H1 (cell line): ENCODE measurements around the gene HBA2.

Experiments used
- CHD2 ChIP-seq: IDR thresholded peaks from 2 replicates; pipeline ENCODE4 v1.6.1; 2012; ENCODE audit warnings: low read length, improper control_type of control experiment
- EP300 ChIP-seq, 2 experiments: IDR thresholded peaks; 1 replicate in 1 of 2; 2 replicates in 1 of 2; pipeline ENCODE4 v1.6.1; 2011 to 2012; ENCODE audit warnings: low read depth in 2 of 2, low read length in 2 of 2, mild to moderate bottlenecking in 2 of 2, borderline replicate concordance in 1 of 2, inconsistent platforms in 1 of 2, moderate library complexity in 1 of 2
- EZH2 ChIP-seq: fragments of 200-600 bp; sonication (generic); IDR thresholded peaks from 2 replicates; pipeline ENCODE4 v1.7.1; 2012; ENCODE audit warnings: low read depth, mild to moderate bottlenecking, moderate library complexity, low read length, inconsistent platforms; ENCODE audit not compliant: severe bottlenecking
- GABPA ChIP-seq: IDR thresholded peaks from 2 replicates; pipeline ENCODE4 v1.6.1; 2011; ENCODE audit warnings: mild to moderate bottlenecking, low read length, moderate library complexity, borderline replicate concordance; ENCODE audit not compliant: insufficient read depth
- KDM1A ChIP-seq: fragments of 200-600, 300-600 bp; sonication (generic); IDR thresholded peaks from 2 replicates; pipeline ENCODE4 v1.7.1; 2016; ENCODE audit warnings: mild to moderate bottlenecking, low read length, borderline replicate concordance
- POLR2A ChIP-seq, 2 experiments: IDR thresholded peaks; 1 replicate in 1 of 2; 2 replicates in 1 of 2; pipeline ENCODE4 v1.6.1; 2011; ENCODE audit warnings: low read depth in 2 of 2, low read length in 2 of 2, mild to moderate bottlenecking in 2 of 2; ENCODE audit errors: control extremely low read depth in 1 of 2
- POLR2AphosphoS5 ChIP-seq: IDR thresholded peaks from 2 replicates; pipeline ENCODE4 v1.6.1; 2011; ENCODE audit warnings: low read depth, low read length
- RAD21 ChIP-seq, 2 experiments: IDR thresholded peaks in 1 of 2; conservative IDR thresholded peaks in 1 of 2; 2 replicates each; pipeline ENCODE4 v1.6.1; 2011; ENCODE audit warnings: low read depth in 2 of 2, low read length in 2 of 2, improper control_type of control experiment in 1 of 2, inconsistent platforms in 1 of 2, mild to moderate bottlenecking in 1 of 2, moderate library complexity in 1 of 2
- SP2 ChIP-seq: IDR thresholded peaks from 2 replicates; pipeline ENCODE4 v1.6.1; 2012; ENCODE audit warnings: mild to moderate bottlenecking, low read length, inconsistent platforms
- TAF1 ChIP-seq: IDR thresholded peaks from 2 replicates; pipeline ENCODE4 v1.6.1; 2011; ENCODE audit warnings: mild to moderate bottlenecking, low read depth, low read length
- TBP ChIP-seq: IDR thresholded peaks from 2 replicates; pipeline ENCODE4 v1.6.1; 2011; ENCODE audit warnings: low read depth, low read length, improper control_type of control experiment
- TF ChIP-seq, protein P1 (sequence below), 3 experiments: IDR thresholded peaks; 1 replicate in 2 of 3; 2 replicates in 1 of 3; pipeline versions ENCODE4 v1.5.1 to v1.6.1; 2011; ENCODE audit warnings: low read length in 3 of 3, mild to moderate bottlenecking in 3 of 3, inconsistent platforms in 2 of 3, low read depth in 1 of 3, moderate library complexity in 1 of 3; ENCODE audit not compliant: insufficient read depth in 1 of 3; ENCODE audit errors: control extremely low read depth in 1 of 3

DNA sequence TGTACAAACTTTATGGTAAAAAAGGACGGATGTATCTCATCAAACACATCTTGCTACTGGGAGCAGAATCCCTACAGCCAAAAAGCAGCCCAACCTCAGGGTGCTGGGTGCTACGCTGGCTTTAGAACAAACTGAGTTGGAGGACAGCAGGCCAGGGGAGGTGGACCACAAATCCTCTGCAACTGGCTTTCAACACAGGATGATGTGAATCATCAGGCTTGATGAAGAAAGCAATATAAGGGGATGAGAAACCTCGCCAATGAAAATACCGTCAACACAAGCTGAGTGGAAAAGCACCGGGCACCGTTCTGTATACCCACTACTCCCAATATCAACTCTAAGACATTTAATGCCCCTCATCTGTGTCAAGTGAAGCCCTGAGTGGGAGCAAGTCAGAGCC is 21.8 kb downstream of the HBA2 start:
- TF ChIP-seq POLR2AphosphoS5: no peak
- no peak for TF ChIP-seq POLR2A (IDR thresholded peaks at IDR 0.05; ENCODE audit: control extremely low read depth in 1 of 2, low read depth in 2 of 2, low read length in 2 of 2)
- TF ChIP-seq EZH2: no peak
- TF ChIP-seq GABPA: no peak
- TF ChIP-seq, protein P1, sequence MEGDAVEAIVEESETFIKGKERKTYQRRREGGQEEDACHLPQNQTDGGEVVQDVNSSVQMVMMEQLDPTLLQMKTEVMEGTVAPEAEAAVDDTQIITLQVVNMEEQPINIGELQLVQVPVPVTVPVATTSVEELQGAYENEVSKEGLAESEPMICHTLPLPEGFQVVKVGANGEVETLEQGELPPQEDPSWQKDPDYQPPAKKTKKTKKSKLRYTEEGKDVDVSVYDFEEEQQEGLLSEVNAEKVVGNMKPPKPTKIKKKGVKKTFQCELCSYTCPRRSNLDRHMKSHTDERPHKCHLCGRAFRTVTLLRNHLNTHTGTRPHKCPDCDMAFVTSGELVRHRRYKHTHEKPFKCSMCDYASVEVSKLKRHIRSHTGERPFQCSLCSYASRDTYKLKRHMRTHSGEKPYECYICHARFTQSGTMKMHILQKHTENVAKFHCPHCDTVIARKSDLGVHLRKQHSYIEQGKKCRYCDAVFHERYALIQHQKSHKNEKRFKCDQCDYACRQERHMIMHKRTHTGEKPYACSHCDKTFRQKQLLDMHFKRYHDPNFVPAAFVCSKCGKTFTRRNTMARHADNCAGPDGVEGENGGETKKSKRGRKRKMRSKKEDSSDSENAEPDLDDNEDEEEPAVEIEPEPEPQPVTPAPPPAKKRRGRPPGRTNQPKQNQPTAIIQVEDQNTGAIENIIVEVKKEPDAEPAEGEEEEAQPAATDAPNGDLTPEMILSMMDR (IDR thresholded peaks at IDR 0.05; ENCODE audit: control extremely low read depth in 1 of 3, insufficient read depth in 1 of 3, low read depth in 1 of 3, low read length in 3 of 3): no peak
- TF ChIP-seq CHD2: no peak
- TF ChIP-seq EP300 (IDR thresholded peaks at IDR 0.05; ENCODE audit: borderline replicate concordance in 1 of 2, low read depth in 2 of 2, low read length in 2 of 2): no peak
- no peak for TF ChIP-seq KDM1A
- TF ChIP-seq TAF1: no peak
- TF ChIP-seq TBP: no peak
- no peak for TF ChIP-seq SP2
- no peak for TF ChIP-seq RAD21 (IDR thresholded peaks at IDR 0.05 in 1 of 2, conservative IDR thresholded peaks at IDR 0.05 in 1 of 2; ENCODE audit: low read depth in 2 of 2, low read length in 2 of 2)
